ENCODE data around the gene PRR12.

The PRR12 gene

DNA sequence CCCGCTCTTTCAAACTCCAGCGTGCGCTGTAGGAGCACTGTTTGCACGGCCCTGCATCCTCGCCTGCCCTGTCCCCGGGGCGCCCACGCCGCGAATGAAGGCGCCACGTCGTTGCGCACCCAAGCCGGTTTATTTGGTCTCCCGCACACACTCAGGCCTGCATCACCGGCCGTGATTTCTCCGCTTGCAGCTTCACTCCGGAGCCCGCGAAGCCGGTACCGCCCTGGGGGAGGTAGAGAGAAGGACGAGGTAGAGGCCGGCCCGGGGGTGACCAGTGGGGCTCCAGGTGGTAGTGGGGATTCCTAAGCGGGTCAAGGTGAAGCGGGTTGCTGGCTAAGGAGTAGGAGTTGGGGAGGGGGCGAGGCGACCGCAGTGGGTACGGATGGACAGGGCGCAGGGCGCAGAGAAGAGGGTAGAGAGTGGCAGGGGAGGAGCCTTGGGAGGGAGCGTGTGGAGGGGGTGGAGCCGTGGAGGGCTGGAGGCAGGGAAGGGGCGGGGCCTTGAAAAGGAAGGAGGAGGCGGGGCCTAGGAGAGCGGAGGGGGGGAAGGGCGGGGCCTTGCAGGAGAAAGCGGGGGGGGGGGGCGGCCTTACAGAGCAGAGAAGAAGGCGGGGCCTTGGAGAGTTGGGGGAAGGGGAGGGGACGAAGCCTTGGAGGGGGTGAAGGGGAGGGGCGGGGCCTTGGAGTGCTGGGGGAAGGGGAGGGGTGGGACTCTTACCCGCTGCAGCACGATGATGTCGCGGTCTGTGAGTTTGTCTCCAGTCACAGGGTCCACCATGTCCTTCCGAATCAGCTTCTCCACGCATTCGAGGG, 35.2 kb upstream of the PRR12 start:
- CTCF ChIA-PET = interaction anchor here (1.1 kb wide), 1 partner anchor 9 kb away, joined by 4 read pairs; no protein-coding TSS in a partner anchor
- DNase-seq (ENCODE audit: extremely low spot score) = peak; percentile 26
- POLR2A ChIA-PET = no interaction called here
- TF ChIP-seq, protein P1, sequence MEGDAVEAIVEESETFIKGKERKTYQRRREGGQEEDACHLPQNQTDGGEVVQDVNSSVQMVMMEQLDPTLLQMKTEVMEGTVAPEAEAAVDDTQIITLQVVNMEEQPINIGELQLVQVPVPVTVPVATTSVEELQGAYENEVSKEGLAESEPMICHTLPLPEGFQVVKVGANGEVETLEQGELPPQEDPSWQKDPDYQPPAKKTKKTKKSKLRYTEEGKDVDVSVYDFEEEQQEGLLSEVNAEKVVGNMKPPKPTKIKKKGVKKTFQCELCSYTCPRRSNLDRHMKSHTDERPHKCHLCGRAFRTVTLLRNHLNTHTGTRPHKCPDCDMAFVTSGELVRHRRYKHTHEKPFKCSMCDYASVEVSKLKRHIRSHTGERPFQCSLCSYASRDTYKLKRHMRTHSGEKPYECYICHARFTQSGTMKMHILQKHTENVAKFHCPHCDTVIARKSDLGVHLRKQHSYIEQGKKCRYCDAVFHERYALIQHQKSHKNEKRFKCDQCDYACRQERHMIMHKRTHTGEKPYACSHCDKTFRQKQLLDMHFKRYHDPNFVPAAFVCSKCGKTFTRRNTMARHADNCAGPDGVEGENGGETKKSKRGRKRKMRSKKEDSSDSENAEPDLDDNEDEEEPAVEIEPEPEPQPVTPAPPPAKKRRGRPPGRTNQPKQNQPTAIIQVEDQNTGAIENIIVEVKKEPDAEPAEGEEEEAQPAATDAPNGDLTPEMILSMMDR (IDR thresholded peaks at IDR 0.05; ENCODE audit: control extremely low read depth, extremely low read depth, low read depth, missing control alignments) = no peak

DNA sequence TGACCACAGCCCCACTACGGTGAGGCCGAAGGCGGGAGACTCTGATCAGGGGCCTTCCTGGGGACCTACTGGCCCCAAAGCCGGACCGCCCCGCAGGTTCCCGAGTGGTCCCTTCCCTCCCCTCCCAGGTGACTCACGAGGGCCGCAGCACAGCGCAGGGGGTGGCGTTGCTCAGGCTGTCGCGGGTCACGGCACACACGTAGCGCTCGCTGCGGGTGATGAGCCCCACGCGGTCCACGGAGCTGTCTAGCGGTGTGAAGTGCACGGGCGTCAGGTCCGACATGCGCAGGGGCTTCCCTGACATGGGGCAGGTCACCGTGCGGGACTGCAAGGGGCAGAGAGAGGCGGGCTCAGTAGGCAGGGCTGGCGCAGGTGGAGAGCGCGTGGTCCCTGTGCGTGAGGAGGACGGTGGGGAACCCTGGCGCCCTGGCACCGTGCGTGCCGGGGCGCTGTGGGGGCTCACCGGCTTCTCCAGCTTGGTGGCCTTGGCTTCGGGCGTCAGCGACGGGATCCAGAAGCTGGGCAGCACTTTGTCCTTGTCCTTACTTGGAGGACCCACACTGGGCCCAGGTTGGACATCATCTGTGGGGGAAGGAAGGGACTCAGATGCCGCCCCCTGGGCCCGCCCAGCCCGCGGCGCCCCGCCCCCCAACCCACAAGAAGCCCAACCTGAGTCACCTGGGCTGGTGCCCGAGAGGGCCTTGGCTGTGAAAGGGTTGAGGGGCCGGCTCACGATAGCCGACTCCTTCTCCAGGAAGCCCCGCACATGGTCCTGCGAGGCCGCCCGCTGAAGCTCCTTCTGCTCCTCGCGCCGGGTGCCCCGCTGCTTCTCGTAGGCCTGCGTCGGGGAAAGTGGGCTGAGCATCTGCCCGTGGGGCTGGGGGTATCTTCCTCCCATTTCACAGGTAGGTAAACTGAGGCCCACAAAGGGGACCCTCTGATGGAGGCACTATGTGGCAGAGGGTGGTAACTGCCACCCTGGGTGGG, 34.3 kb upstream of the PRR12 start:
- POLR2A ChIA-PET = interaction anchor here (0.6 kb wide), 1 partner anchor 1539 kb away, joined by 4 read pairs; no protein-coding TSS in a partner anchor
- no peak for DNase-seq (ENCODE audit: extremely low spot score)
- CTCF ChIA-PET = interaction anchor here (1.1 to 5.7 kb wide), 2 partner anchors 10 to 14 kb away, joined by 4 to 75 read pairs; no protein-coding TSS in a partner anchor
- TF ChIP-seq, protein P1 (IDR thresholded peaks at IDR 0.05; ENCODE audit: control extremely low read depth, extremely low read depth, low read depth, missing control alignments) = no peak

DNA sequence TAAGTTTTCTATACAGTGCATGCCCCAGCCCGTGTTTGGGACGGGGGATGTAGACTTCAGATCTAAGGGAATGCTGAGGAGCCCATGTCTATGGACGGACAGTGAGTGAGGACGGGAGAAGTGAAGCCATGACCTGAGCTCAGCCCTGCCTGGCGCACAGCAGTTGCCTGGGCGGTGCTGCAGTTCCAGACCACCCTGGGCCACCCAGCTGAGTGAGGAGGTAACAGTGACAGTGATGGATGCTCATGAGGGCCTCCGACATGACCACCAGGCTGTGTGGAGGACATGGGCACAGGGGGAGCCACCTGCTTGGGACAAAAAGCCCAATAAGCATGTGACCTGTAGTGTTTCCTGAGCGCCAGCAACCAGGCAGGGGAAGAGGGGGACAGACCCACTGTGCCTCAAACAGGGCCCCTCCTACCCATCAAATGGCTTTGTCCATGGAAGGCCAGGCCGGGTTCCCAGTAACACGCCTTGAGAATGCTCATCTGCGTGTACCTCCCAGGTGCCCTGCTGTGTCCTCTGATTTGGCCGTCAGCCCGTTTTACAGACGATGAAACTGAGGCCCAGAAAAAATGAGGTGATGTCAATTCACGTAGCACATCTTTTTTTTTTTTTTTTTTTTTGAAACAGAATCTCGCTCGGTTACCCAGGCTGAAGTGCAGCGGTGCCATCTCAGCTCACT, 33.2 kb upstream of the PRR12 start:
- DNase-seq (ENCODE audit: extremely low spot score) = no peak
- TF ChIP-seq, protein P1 (IDR thresholded peaks at IDR 0.05; ENCODE audit: control extremely low read depth, extremely low read depth, low read depth, missing control alignments) = no peak
- ChIA-PET POLR2A (no interaction called here), CTCF (interaction anchor here (5.7 to 9.3 kb wide), 2 partner anchors 9 to 13 kb away, joined by 75 to 98 read pairs; no protein-coding TSS in a partner anchor)

DNA sequence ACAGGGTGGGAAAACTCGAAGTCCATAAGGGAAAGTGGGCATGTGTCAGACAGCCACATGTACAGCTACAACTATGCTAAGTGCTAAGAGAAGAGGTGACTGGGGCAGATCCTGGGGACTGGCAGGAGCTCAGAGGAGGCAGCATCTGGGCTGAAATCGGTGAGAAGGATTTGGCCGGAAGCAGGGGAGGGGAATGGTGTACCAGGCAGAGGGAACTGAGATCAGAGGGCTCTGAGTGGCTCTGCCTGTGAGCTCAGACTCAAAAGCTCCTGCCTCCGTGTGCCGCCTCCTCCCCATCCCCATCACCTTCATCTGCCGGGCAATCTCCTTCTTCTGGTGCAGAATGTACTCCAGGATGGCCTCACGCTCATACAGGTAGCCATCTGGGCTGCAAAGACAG, 32.4 kb upstream of the PRR12 start:
- ChIA-PET POLR2A (interaction anchor here (0.6 kb wide), 1 partner anchor 1000 kb away, joined by 4 read pairs; no protein-coding TSS in a partner anchor), CTCF (interaction anchor here (1.1 to 9.3 kb wide), 5 partner anchors 10 to 122 kb away, joined by 3 to 98 read pairs (median 3); no protein-coding TSS in a partner anchor)
- no peak for DNase-seq (ENCODE audit: extremely low spot score)
- TF ChIP-seq, protein P1 (IDR thresholded peaks at IDR 0.05; ENCODE audit: control extremely low read depth, extremely low read depth, low read depth, missing control alignments) = no peak

DNA sequence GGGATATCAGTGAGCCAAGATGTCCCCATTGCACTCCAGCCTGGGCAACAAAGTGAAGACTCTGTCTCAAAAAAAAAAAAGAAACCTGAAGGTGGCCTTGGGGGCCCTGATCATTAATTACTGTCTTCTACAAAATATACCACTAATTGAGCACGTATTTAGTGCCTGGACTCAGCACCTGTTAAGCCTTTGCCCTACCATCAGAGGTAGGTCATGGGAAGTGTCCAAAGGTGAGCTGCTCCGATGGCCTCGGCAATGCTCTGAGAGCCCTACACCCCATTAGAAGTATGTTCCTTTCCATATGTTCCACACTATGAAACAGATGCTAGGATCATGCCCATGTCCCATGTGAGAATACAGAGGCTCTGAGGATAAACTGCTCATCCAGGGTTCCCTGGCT, 31.5 kb upstream of the PRR12 start:
- no peak for DNase-seq (ENCODE audit: extremely low spot score)
- ChIA-PET CTCF (interaction anchor here (1.1 to 9.3 kb wide), 5 partner anchors 11 to 121 kb away, joined by 3 to 98 read pairs (median 3); no protein-coding TSS in a partner anchor), POLR2A (interaction anchor here (0.6 kb wide), 1 partner anchor 1000 kb away, joined by 4 read pairs; no protein-coding TSS in a partner anchor)
- TF ChIP-seq, protein P1 (IDR thresholded peaks at IDR 0.05; ENCODE audit: control extremely low read depth, extremely low read depth, low read depth, missing control alignments) = no peak
